Endometrium (tissue), 2 donors: ENCODE results near the gene OSTN.
"Not testable (repeated sequence)": the region's sequence is repeated elsewhere in the genome, so short reads cannot be mapped to it uniquely, and the experiment has no call there.

ENCODE experiments used
- FAIRE-seq: peaks from 2 replicates; lab custom pipeline; 2012; peaks lifted over from hg19 to GRCh38; lab: Jason Lieb, UNC
- donor health status: control.
- donor health status: control.

Gene OSTN

GRCh38 chr3:191235331-191236314 is 36.6 kb downstream of the OSTN start:
- FAIRE-seq, result no peak

DNA sequence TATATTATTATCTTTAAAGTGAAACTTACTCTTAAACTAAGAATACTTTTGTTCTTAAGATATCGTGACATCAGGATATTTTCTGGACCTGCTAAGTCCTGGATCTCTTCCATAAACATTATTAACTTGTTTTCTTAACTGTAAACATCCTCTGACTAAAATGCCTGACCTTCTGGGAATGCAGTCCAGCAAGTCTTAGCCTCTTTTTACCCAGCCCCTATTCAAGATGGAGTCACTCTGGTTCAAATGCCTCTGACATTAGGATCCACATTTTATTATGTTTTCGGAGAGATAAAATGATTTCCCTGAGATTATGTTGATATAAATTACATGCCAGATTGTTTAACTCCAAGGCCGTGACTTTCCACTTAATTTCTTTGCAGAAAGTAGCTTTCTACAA is 37.6 kb downstream of the OSTN start:
- no peak for FAIRE-seq

GRCh38 chr3:191237047-191237882 is 38.2 kb downstream of the OSTN start:
- no peak for FAIRE-seq

- FAIRE-seq, result no peak
Measured at GRCh38 chr3:191238321-191238817, 39.3 kb downstream of the OSTN start.

GRCh38 chr3:191239407-191240031 is 40.5 kb downstream of the OSTN start:
- no peak for FAIRE-seq

DNA sequence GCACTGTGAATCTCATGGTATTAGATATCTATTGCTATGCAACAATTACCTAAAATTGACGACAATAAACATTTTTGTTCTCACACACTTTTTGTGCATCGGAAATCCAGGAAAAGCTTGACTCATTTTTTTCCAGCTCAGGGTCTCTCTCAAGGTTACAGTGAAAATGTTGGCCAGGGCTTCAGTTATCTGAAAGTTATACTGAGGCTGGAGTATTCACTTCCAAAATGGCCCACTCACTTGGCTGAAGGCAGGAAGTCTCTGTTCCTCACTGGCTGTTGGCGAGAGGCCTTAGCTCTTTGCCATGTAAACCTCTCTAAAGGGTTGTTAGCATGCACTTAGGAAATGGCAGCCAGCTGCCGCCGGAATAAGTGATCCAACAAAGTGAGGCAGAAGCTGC is 41.4 kb downstream of the OSTN start:
- FAIRE-seq, result no peak

- peak; percentile 83 for FAIRE-seq
Measured at GRCh38 chr3:191244242-191244867, 45.3 kb downstream of the OSTN start.

- FAIRE-seq, result not testable (repeated sequence)
Measured at GRCh38 chr3:191246034-191246433, 47.0 kb downstream of the OSTN start.

- FAIRE-seq, result no peak
Measured at GRCh38 chr3:191246630-191247029, 47.6 kb downstream of the OSTN start.

GRCh38 chr3:191253089-191253799 is 54.2 kb downstream of the OSTN start:
- FAIRE-seq, result no peak

DNA sequence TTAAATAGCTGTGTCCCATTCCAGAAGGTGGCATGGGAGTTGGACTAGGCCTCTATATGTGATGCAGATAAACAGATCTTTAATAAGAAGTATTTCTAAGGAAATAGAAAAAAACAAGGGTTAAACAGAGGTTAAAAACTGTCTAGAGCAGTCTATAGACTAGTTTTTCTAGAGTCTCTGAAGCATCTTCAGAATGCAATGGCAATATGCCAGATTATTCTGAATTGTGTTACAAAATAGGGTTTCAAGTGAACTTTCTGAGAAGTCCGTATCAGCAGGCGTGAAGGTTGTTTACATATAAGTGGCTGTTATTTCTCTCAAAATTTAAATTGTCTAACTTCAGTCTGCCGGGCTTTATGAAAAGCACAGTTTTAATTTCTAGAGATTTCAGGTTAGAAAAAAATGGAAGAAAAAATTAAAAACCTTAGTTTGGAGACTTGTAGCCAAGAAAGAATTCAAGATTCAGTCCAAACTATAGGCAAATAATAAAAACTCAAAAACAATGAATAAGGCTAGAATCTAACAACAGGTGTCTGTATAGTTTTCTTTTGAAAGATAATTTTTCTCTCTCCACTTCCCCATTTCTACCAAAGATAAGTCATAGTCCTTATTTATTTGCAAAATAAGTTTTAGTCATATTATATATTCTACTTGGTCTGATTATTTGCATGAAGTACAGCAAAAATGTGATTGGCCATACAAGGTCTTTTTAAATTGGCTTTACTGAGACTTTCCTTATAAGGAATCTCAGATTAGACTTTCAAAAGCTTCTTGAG is 55.2 kb downstream of the OSTN start:
- FAIRE-seq, result no peak

DNA sequence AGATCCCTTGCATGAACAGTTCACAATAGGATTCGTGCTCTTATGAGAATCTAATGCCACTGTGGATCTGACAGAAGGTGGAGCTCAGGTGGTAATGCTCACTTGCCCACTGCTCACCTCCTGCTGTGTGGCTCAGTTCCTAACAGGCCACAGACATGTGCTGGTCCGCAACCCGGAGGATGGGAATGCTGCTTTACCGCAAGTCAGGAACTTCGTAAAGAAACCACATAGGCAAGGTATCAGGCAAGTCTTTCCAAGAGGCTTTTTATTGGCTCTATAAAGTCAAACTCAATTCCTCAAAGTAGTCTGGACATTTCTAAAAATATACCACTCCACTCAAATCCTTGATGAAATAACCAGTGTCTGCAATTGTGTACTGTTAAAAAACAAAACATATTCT is 56.1 kb downstream of the OSTN start:
- FAIRE-seq, result no peak

- no peak for FAIRE-seq
Measured at GRCh38 chr3:191256405-191256804, 57.4 kb downstream of the OSTN start.

- FAIRE-seq, result no peak
Measured at GRCh38 chr3:191257286-191257685, 58.2 kb downstream of the OSTN start.

GRCh38 chr3:191259486-191259885 is 60.4 kb downstream of the OSTN start:
- FAIRE-seq, result no peak

- FAIRE-seq, result no peak
Measured at GRCh38 chr3:191260431-191261303, 61.6 kb downstream of the OSTN start.

GRCh38 chr3:191261304-191261638 is 62.2 kb downstream of the OSTN start:
- no peak for FAIRE-seq

- no peak for FAIRE-seq
Measured at GRCh38 chr3:191262650-191263049, 63.6 kb downstream of the OSTN start.

DNA sequence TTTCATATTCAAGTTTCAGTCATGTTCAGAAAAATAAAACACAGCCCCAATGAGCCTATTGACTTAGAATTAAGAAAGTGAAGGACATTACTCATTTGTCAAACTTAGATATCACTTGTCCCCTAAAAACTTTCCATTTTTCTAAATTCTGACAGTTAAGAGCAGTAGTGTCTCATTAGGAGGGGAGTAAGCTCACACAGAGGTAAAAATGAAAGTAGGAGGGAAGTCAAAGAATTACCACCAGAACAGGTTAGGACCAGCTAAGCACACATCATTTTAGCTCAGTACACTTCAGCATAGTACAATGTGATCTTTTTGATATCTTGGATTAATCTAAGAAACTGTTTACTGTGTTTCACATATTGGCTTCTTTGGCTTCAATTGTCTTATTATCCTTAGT is 64.3 kb downstream of the OSTN start:
- FAIRE-seq, result no peak

DNA sequence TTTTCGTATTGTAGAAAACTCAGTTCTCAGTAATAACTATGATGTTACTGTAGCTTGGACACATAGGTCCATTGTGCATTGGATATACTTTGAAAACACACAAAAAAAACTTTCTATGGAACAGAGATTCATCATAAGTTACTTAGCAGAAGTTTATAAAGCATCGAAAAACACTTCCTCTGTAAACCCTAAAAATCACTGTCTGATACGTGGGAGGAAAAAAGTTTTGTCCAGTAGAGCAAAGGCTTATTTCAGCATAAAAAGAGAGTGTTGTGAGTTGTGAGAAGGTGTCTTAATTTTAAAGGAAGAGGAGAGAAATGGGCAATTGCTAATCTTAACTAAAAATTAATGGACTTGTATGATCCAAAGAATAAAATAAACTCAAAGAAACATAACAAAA is 64.8 kb downstream of the OSTN start:
- no peak for FAIRE-seq
